GM19452 (cell line): Measurements from ENCODE around the gene EFCAB8.

ENCODE experiments used
- ATAC-seq: cut with Tn5 transposase; IDR thresholded peaks from one replicate; pipeline ENCODE4 v1.9.1; 2021; ENCODE audit not compliant: unreplicated experiment

EFCAB8 gene

GRCh38 chr20:33004141-33004751 lies 145.5 kb downstream of the EFCAB8 start, which contains the start of gene SUN5:
Gene SUN5 (minus strand): TSS chr20:33004433. CDS start chr20:33004340, 93 bp downstream.
- no peak for ATAC-seq

- ATAC-seq: no peak
Observed at GRCh38 chr20:33005132-33005566, 146.4 kb downstream of the EFCAB8 start.

GRCh38 chr20:33005908-33006775 lies 147.4 kb downstream of the EFCAB8 start:
- no peak for ATAC-seq

GRCh38 chr20:33006776-33007375 lies 148.2 kb downstream of the EFCAB8 start:
- no peak for ATAC-seq

- no peak for ATAC-seq
Observed at GRCh38 chr20:33007376-33008335, 148.9 kb downstream of the EFCAB8 start, which contains the start of gene BPIFB2. Gene BPIFB2 (plus strand): TSS chr20:33007704. CDS start chr20:33008575, 871 bp downstream.

- ATAC-seq: no peak
Observed at GRCh38 chr20:33008336-33009213, 149.9 kb downstream of the EFCAB8 start.

GRCh38 chr20:33009214-33010132 lies 150.8 kb downstream of the EFCAB8 start:
- no peak for ATAC-seq

- ATAC-seq: no peak
Observed at GRCh38 chr20:33010133-33010504, 151.4 kb downstream of the EFCAB8 start.

- ATAC-seq: no peak
Observed at GRCh38 chr20:33010674-33011449, 152.1 kb downstream of the EFCAB8 start.
